ENCODE data around the gene PSME2.

DNA sequence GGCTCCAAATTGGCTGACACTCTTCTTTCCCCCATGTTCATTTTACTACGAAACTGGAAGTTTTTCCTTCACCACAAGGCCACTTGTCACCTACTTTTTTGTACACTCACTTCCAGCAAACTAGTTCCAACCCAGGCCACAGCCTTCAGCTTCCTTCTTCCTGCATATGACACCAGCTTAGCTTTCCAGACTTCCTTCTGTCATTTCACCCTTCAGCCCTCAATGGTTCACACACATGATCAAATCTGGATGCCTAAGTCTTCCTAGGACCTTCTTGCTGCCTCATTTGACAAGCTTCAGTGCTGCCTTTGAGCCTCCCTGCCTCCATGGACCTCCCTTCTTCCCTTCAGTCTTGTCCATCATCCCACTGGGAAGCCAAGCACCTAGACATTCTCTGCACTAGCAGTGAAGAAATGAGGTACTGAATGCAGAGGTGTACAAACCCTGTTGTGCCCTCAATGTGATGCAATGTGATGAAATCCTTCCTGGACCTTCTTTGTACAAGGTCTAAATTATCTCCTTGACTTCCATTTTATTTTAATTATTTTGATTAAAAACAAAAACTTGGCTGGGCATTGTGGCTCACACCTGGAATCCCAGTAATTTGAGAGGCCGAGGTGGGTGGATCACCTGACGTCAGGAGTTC, 21.2 kb upstream of the PSME2 start:
- TF ChIP-seq ZNF274 (IDR thresholded peaks at IDR 0.05; ENCODE audit: low read length) (no peak), ZNF274 (tag by site-specific recombination; IDR thresholded peaks at IDR 0.05; ENCODE audit: borderline replicate concordance) (no peak), ZNF548 (tag by site-specific recombination; IDR thresholded peaks at IDR 0.05) (no peak), ZNF561 (tag by site-specific recombination; IDR thresholded peaks at IDR 0.05; ENCODE audit: borderline replicate concordance) (no peak), ZNF239 (tag by site-specific recombination; IDR thresholded peaks at IDR 0.05) (no peak), ZNF558 (tag by site-specific recombination; IDR thresholded peaks at IDR 0.05) (no peak), YY1 (tag by site-specific recombination; IDR thresholded peaks at IDR 0.05) (no peak), ZNF670 (tag by site-specific recombination; IDR thresholded peaks at IDR 0.05; ENCODE audit: low read depth) (no peak), ZNF76 (tag by site-specific recombination; IDR thresholded peaks at IDR 0.05; ENCODE audit: borderline replicate concordance, low read depth) (no peak), ZNF501 (tag by site-specific recombination; IDR thresholded peaks at IDR 0.05) (no peak)
- TF ChIP-seq, protein P1, sequence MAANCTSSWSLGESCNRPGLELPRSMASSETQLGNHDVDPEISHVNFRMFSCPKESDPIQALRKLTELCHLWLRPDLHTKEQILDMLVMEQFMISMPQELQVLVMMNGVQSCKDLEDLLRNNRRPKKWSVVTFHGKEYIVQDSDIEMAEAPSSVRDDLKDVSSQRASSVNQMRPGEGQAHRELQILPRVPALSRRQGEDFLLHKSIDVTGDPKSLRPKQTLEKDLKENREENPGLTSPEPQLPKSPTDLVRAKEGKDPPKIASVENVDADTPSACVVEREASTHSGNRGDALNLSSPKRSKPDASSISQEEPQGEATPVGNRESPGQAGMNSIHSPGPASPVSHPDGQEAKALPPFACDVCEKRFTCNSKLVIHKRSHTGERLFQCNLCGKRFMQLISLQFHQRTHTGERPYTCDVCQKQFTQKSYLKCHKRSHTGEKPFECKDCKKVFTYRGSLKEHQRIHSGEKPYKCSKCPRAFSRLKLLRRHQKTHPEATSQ (tag by site-specific recombination; IDR thresholded peaks at IDR 0.05): no peak
- TF ChIP-seq, protein P2, sequence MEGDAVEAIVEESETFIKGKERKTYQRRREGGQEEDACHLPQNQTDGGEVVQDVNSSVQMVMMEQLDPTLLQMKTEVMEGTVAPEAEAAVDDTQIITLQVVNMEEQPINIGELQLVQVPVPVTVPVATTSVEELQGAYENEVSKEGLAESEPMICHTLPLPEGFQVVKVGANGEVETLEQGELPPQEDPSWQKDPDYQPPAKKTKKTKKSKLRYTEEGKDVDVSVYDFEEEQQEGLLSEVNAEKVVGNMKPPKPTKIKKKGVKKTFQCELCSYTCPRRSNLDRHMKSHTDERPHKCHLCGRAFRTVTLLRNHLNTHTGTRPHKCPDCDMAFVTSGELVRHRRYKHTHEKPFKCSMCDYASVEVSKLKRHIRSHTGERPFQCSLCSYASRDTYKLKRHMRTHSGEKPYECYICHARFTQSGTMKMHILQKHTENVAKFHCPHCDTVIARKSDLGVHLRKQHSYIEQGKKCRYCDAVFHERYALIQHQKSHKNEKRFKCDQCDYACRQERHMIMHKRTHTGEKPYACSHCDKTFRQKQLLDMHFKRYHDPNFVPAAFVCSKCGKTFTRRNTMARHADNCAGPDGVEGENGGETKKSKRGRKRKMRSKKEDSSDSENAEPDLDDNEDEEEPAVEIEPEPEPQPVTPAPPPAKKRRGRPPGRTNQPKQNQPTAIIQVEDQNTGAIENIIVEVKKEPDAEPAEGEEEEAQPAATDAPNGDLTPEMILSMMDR (tag by site-specific recombination; IDR thresholded peaks at IDR 0.05): no peak
- TF ChIP-seq, protein P3, sequence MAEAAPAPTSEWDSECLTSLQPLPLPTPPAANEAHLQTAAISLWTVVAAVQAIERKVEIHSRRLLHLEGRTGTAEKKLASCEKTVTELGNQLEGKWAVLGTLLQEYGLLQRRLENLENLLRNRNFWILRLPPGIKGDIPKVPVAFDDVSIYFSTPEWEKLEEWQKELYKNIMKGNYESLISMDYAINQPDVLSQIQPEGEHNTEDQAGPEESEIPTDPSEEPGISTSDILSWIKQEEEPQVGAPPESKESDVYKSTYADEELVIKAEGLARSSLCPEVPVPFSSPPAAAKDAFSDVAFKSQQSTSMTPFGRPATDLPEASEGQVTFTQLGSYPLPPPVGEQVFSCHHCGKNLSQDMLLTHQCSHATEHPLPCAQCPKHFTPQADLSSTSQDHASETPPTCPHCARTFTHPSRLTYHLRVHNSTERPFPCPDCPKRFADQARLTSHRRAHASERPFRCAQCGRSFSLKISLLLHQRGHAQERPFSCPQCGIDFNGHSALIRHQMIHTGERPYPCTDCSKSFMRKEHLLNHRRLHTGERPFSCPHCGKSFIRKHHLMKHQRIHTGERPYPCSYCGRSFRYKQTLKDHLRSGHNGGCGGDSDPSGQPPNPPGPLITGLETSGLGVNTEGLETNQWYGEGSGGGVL (tag by site-specific recombination; IDR thresholded peaks at IDR 0.05): no peak
